ENCODE data around the gene DDX25. TPM values are rescaled to one million over a fixed set of nuclear protein-coding genes. Genes with fewer than 3 reads are reported as not detected.

Gene DDX25
- total and polyA plus RNA-seq, 5 experiments from 2014 or later, result 0.52 to 0.89 TPM; not detected in 3

DNA sequence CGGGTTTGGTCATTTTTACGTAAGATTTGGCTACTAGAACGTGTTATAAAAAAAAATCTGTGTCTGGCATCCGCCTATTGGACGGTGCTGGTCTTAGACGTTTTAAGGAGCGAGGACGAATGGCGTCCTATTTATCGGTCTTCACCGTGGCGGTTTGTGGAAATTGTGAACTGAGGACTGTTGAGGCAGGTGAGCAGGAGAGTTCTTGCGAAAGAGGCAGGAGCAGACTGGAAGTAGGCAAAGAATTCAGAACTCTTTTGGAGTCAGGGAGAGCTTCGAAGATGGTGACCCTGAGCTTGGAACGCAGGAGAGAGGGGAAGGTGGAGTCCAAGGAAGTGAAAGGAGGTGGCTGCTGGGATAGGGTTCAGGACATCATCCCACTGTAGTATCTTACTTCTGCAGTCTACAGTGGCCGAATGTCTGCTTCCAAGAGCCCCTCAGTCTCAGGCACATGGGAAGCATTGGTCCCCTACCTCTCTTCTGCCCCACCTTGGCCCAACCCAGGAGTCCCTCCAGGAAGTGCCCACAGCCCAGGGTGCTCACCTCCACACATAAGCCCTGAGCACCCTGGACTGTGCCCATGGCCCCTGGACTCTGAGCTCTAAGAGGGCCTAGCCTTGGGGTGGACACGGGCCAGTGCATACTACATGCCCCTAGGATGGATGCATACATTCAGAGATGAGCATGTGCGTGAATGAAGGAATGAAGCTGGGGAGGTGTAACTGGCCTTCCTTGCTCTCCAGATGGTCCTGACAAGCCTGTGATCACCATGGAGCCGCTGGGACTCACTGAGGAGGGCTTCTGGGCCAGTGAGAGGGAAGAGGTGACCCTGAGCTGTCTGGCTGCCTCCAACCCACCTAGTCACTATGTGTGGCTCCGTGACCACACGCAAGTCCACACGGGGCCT lies 45.2 kb downstream of the DDX25 start:
- H3K4me3 Mint-ChIP-seq, result no peak overlapping the region

GRCh38 chr11:125950178-125950490 lies 45.8 kb downstream of the DDX25 start:
- POLR2A ChIA-PET, result no interaction called here
- no peak overlapping the region for H3K27ac Mint-ChIP-seq
- no peak for DNase-seq
- H3K9me3 Mint-ChIP-seq, result no peaks in the 10 kb centered on the region
- no peak for ATAC-seq
- no peaks in the 10 kb centered on the region for H3K4me1 Mint-ChIP-seq
- no peaks in the 10 kb centered on the region for H3K36me3 Mint-ChIP-seq
- no peak overlapping the region for H3K4me3 Mint-ChIP-seq
- H3K27me3 Mint-ChIP-seq, result peaks cover 3 to 12% (median 8%) of the 10 kb centered on the region in 5 donors

More for the DNA sequence above, 45.2 kb downstream of the DDX25 start:
- Mint-ChIP-seq H3K9me3 (no peaks in the 10 kb centered on the region), H3K27ac (no peak overlapping the region), H3K4me1 (no peaks in the 10 kb centered on the region), H3K36me3 (no peaks in the 10 kb centered on the region), H3K27me3 (peaks cover 3 to 12% (median 8%) of the 10 kb centered on the region in 5 donors)
- no peak for ATAC-seq
- POLR2A ChIA-PET, result no interaction called here
- no peak for DNase-seq

DNA sequence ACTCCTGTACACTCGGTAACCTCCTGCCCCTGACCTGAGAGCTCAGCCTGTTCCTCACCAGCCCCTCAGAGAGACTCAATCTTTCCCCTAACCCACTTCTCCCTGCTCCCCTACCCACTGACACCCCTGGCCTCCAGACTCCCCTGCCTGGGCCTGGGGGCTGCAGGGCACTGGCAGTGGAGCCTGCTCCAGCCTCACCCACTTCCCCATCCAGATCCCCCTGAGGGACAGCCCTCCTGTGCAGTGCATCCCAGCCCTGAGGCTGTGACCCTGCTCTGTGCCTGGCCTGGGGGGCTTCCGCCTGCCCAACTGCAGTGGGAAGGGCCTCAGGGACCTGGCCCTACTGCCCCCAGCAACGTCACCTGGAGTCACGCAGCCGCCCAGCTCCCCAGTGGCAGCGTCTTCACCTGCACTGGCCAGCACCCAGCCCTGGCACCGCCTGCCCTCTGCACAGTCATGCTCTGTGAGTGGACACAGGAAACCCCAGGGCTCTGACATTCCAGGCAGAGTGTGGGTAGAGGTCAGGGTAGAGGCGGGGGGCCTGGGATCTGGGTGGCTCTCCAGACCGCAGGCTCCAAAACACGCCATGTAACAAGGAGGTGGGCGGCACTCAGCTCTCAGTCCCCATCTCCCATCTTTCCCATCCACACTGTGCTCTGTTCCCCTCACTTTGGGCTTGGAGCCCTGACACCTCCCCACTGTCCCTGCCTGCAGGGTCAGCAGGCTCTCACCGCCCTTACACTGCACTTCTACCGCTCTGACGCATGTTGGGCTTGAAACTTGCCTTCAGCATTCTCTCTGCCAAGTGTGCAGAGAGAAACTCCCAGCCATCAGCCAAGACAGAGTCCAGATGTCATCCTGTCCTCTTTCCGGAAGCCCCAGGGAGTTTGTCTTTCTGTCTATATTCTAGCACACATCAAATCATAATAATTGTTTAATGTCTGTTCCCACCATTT lies 46.7 kb downstream of the DDX25 start:
- POLR2A ChIA-PET, result no interaction called here
- ATAC-seq, result no peak
- no peak overlapping the region for H3K4me3 Mint-ChIP-seq

DNA sequence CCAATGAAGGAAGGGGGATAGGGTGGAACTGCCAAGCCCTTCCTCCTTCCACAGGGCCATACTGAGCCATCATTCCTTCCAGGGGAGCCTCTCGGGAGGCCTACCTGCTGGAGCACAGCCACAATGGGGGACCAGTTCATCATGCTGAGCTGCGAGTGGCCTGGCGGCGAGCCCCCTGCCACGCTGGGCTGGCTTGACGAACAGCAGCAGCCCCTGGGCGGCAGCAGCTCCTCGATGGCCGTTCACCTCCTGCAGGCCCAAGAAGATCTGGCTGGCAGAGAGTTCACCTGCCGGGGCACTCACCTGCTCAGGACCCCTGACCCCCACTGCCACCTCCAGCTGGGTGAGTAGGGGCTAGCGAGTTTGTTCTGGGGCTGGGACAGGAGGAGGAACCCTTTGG lies 47.4 kb downstream of the DDX25 start:
- Mint-ChIP-seq H3K4me3 (no peak overlapping the region), H3K36me3 (no peaks in the 10 kb centered on the region), H3K27ac (no peak overlapping the region), H3K9me3 (no peaks in the 10 kb centered on the region), H3K4me1 (no peaks in the 10 kb centered on the region), H3K27me3 (peaks cover 3 to 12% (median 8%) of the 10 kb centered on the region in 5 donors)
- DNase-seq, result no peak
- POLR2A ChIA-PET, result no interaction called here
- no peak for ATAC-seq

More for the DNA sequence above, 46.7 kb downstream of the DDX25 start:
- H3K4me1 Mint-ChIP-seq, result no peaks in the 10 kb centered on the region
- no peaks in the 10 kb centered on the region for H3K9me3 Mint-ChIP-seq
- H3K36me3 Mint-ChIP-seq, result no peaks in the 10 kb centered on the region
- no peak overlapping the region for H3K27ac Mint-ChIP-seq
- no peak for DNase-seq
- peaks cover 3 to 12% (median 8%) of the 10 kb centered on the region in 5 donors for H3K27me3 Mint-ChIP-seq

DNA sequence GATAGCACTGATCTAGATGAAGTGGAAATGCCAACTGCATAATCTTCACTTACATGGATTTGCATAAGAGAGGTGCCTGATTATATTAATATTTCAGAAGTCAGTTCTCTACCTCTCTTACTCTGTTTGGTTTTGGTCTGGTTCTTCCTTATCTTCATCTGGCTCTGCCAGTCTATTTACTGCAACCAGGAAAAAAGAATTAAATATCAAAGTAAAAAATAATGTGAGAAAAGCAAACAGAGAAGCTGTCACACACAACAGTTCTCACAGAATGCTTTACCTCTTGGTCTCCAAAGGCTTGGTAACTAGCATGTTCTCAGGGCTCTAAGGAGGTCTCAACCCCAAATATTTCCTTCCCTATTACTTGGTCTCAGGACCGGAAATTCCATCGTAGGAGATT lies 48.3 kb downstream of the DDX25 start:
- Mint-ChIP-seq H3K9me3 (no peaks in the 10 kb centered on the region), H3K27ac (no peak overlapping the region), H3K27me3 (peaks cover 3 to 12% (median 8%) of the 10 kb centered on the region in 5 donors), H3K36me3 (no peaks in the 10 kb centered on the region), H3K4me1 (peaks cover 0 to under 1% (median 0%) of the 10 kb centered on the region in 4 donors), H3K4me3 (no peak overlapping the region)
- POLR2A ChIA-PET, result no interaction called here
- ATAC-seq, result no peak
- DNase-seq, result no peak

DNA sequence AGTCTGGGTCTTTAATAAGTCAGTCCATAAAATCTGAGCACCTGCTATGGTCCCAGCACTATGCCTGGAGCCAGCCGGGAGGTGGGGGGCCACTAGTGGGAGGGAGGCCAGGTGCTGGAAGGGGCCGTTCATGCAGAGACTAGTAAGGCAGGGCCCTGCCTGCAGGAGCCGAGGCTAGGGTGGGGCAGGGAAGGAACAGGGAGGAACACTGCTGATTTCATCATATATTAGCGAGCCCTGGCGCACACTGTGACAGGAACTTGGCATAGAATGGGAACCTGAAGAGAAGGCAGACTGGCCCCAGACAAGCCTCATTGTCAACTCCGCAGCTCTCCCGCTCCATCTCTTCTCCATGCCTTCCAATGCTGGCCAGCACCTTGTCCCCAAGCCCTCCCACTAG lies 48.7 kb downstream of the DDX25 start:
- Mint-ChIP-seq H3K27me3 (peaks cover 3 to 12% (median 8%) of the 10 kb centered on the region in 5 donors), H3K4me1 (peaks cover 0 to 3% (median 0%) of the 10 kb centered on the region in 4 donors), H3K36me3 (no peaks in the 10 kb centered on the region), H3K27ac (no peak overlapping the region), H3K9me3 (no peaks in the 10 kb centered on the region), H3K4me3 (no peak overlapping the region)
- no peak for DNase-seq
- ATAC-seq, result no peak
- POLR2A ChIA-PET, result no interaction called here

GRCh38 chr11:125953401-125953935 lies 49.2 kb downstream of the DDX25 start:
- peaks cover 0 to 3% (median 0%) of the 10 kb centered on the region in 4 donors for H3K4me1 Mint-ChIP-seq
- H3K4me3 Mint-ChIP-seq, result no peak overlapping the region
- no peaks in the 10 kb centered on the region for H3K36me3 Mint-ChIP-seq
- H3K27me3 Mint-ChIP-seq, result peaks cover 3 to 12% (median 8%) of the 10 kb centered on the region in 5 donors
- ATAC-seq, result no peak
- no peak overlapping the region for H3K27ac Mint-ChIP-seq
- H3K9me3 Mint-ChIP-seq, result no peaks in the 10 kb centered on the region
- no peak for DNase-seq
- POLR2A ChIA-PET, result no interaction called here

DNA sequence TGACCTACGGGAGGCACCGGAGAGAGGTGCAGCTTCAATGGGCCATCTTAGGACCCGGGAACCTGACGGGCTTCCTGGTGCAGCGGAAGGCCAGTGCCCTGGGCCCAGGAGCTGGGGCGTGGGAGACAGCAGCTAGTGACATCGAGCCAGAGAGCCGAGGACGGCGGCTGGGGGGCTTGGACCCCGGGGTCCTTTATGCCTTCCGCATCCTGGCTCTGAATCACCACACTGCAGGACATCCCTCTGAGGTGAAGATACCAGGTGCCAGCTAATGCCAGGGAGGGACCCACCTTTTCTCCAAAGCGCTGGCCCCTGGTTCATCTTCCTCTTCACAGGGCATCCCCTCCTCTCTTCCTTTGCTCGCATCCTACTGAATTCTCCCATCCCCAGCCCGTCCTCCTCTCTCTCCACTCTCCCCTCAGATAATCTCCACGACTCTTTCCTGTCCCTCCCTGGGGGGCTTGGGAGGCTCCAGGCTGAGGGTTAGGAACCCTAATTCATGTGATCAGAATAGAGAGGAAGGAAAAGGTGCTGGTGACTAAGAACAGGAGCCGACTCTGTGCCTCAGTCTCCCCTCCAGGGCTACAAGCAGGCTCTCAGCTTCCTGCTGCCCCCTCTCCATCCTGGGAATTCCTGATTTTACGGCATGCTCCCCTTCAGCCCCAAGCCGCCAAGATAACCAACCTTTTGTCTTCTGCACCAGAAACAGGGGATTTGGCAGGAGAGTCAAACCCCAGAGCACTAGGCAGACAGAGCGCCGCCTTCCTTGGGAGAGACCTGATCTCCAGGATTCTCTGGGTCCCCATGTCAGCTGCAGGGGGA lies 50.0 kb downstream of the DDX25 start:
- Mint-ChIP-seq H3K9me3 (no peaks in the 10 kb centered on the region), H3K27me3 (peaks cover under 1 to 9% (median 4%) of the 10 kb centered on the region in 5 donors), H3K4me3 (no peak overlapping the region), H3K27ac (no peak overlapping the region), H3K4me1 (peaks cover 0 to 3% (median 0%) of the 10 kb centered on the region in 4 donors), H3K36me3 (no peaks in the 10 kb centered on the region)
- DNase-seq, result no peak
- no peak for ATAC-seq
- POLR2A ChIA-PET, result no interaction called here

DNA sequence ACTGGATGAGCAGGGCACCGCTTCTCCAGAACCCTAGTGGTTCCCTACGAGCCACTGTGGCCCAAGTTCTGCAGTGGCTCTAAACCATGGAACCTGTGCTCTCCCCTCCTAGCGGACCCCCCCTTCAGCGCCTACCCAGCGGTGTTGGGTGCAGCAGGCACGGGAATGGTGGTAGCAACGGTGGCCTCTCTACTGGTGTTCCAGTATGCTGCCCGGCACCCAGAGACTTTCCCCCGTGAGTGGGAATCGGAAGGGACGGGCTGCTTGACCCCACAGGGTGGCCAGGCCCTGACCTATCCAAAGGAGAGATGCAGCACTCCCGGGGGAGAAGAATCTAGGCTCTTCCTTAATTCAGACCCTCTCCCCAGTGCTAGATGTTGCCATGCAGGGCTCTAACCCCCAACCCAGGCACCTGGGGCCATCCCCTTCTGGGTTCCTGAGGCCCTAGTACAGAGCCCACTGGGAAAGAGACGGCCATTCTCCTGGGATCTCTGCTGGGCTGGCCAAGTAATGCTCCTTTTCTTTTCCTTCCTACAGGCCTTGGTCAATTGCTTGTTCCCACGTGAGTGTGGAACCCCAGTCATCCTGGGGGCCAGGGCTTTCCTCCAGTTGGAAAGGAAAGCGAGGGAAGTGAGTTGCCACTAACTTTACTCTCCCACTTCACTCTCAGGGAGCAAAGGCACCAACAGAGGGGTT lies 50.8 kb downstream of the DDX25 start:
- ATAC-seq (no peak), DNase-seq (no peak)
- Mint-ChIP-seq H3K27me3 (peaks cover 0 to 8% (median 4%) of the 10 kb centered on the region in 5 donors), H3K4me1 (peaks cover 0 to 3% (median 0%) of the 10 kb centered on the region in 4 donors), H3K36me3 (no peaks in the 10 kb centered on the region), H3K27ac (no peak overlapping the region), H3K4me3 (no peak overlapping the region), H3K9me3 (no peaks in the 10 kb centered on the region)
- POLR2A ChIA-PET, result no interaction called here

GRCh38 chr11:125955856-125956255 lies 51.5 kb downstream of the DDX25 start:
- DNase-seq (no peak), ATAC-seq (no peak)
- peaks cover 0 to 8% (median 4%) of the 10 kb centered on the region in 5 donors for H3K27me3 Mint-ChIP-seq
- no peak overlapping the region for H3K4me3 Mint-ChIP-seq
- no peaks in the 10 kb centered on the region for H3K9me3 Mint-ChIP-seq
- H3K36me3 Mint-ChIP-seq, result peaks cover 0 to 2% (median under 1%) of the 10 kb centered on the region in 3 donors
- POLR2A ChIA-PET, result no interaction called here
- H3K4me1 Mint-ChIP-seq, result peaks cover 0 to 3% (median 0%) of the 10 kb centered on the region in 4 donors
- H3K27ac Mint-ChIP-seq, result no peak overlapping the region

DNA sequence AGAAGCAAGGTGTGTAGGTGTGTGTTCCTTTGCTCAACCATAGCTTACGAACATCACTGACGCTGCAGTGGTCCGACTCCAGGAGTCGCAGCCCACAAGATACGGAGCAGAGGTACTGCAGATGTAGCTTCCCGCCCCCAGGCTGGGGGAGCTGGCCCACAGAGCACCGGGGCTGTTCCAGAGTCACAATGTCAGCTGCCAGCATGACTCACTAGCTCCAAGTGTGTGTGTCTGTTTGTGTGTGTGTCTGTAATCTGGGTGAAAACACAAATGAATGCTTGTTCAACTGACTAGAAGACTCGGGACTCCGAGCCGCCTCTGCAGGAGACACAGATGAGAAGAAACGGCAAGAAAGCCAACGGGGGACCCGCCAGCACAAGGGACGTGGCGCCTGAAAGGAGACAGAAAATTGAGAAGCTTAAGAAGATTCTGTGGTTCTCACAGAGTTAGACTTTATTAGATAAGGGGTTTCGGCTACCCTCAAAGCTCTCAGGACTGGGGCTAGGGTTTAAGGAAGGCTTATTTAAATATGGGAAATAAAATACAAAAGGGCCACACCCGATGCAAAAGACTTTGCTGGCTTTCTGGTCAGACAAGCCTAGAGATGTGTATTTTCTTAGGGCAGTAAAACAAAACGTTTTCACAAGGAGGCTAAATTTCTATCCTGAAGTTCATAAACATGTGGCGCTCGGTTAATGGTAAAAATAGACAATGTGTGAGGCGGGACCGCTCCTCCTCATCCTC lies 52.3 kb downstream of the DDX25 start:
- Mint-ChIP-seq H3K36me3 (peaks cover 0 to 6% (median 5%) of the 10 kb centered on the region in 3 donors), H3K27me3 (peaks cover 0 to 1% (median 0%) of the 10 kb centered on the region in 5 donors), H3K27ac (peak overlapping the region in 2 of 10 donors; percentile 48 to 85), H3K4me3 (no peak overlapping the region), H3K9me3 (no peaks in the 10 kb centered on the region), H3K4me1 (peaks cover 0 to 3% (median 0%) of the 10 kb centered on the region in 4 donors)
- ATAC-seq (no peak), DNase-seq (no peak)
- POLR2A ChIA-PET, result no interaction called here
